HG03439 (cell line): Measurements from ENCODE around the gene LHFPL3.
"Not testable (repeated sequence)": the region's sequence is repeated elsewhere in the genome, so short reads cannot be mapped to it uniquely, and the experiment has no call there.

Source experiments
- ATAC-seq: cut with Tn5 transposase; IDR thresholded peaks from one replicate; pipeline ENCODE4 v1.9.1; 2021; ENCODE audit warnings: mild to moderate bottlenecking, moderate library complexity; ENCODE audit not compliant: unreplicated experiment

LHFPL3 gene

DNA sequence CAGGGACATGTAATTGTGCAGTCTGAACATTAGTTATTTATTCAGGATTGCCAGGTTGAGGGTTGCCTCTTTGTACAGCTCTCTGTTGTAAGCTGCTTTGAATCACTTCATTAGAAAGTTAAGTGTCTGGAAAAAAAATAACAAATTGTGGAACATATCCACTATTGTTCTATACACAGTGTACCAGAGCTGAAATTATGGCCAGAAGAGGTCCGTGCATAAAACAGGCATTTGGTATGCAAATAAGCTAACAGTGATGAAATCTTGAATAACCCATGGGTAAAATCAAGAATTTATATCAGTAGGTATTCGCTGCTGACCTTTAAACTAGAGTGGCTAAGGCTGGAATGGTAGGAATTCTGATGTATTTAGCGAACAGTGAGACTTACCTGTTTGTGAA is 152.1 kb downstream of the LHFPL3 start:
- no peak for ATAC-seq

- ATAC-seq: no peak
Observed at GRCh38 chr7:104482362-104483037, 154.1 kb downstream of the LHFPL3 start.

- no peak for ATAC-seq
Observed at GRCh38 chr7:104486931-104487330, 158.5 kb downstream of the LHFPL3 start.

DNA sequence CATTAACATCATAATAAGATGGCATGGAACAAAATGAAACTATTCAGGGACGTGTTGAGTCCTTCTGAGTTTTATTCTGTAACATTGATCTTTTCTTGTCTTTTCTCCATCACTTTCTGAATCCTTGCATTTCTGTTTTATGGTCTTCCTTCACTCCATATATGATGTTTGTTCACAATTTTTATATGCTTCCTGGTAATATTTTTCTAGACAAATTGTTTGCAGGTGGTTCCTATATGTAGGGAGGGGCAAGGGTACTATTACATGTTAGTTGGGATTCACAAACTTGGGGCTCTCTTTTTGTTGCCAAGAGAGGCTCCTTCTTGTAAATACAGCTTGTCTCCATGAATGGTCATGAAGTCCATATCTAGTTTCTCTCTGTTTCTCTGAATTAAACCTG is 159.2 kb downstream of the LHFPL3 start:
- ATAC-seq: no peak

DNA sequence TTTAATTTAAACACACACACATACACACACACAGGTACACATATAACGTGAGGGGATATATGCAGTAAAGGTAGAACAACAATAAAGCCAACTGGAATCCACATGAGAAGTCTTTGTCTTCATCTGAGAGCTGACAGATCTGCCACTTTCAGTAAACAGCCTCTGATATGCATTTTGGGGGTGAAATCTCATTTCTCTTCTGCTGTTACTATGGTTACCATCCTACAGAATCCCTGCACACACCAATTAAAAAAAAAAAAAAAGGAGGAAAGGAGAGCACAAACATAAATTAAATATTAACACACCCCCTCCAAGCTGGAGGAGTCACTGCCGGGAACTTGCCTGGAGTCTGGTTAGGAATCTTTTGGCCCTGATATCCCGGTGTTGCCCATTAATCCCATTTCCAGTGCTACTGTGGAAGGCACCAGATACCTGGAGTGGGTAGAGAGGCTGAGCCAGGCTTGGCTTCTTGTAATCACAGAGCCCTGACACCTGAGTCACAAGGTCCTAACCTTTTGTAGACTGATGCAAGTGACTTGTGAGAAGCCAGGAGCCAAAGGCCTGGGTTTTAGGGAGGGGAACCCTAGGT is 169.1 kb downstream of the LHFPL3 start:
- ATAC-seq: no peak

DNA sequence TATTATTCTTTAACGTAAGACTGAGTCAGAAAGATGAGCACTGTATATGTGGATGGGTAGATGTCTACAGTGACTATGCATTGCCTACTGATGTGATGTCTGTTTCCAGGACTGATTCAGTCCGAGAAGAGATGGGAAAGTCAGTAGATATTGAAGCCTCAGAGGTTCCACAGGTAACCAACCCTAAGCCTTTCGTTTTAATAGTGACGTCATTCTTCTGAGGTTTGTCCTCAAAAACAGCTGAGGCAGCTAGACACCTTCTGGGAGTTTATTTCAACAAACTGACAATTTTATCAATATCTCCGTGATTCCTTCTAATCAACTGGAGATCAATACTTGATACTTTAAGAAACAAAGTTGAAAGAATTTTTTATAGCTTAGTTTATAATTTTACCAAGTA is 171.6 kb downstream of the LHFPL3 start:
- no peak for ATAC-seq

GRCh38 chr7:104509874-104510273 is 181.5 kb downstream of the LHFPL3 start:
- ATAC-seq: no peak

GRCh38 chr7:104524853-104525252 is 196.4 kb downstream of the LHFPL3 start:
- no peak for ATAC-seq

- no peak for ATAC-seq
Observed at GRCh38 chr7:104528142-104528541, 199.7 kb downstream of the LHFPL3 start.

DNA sequence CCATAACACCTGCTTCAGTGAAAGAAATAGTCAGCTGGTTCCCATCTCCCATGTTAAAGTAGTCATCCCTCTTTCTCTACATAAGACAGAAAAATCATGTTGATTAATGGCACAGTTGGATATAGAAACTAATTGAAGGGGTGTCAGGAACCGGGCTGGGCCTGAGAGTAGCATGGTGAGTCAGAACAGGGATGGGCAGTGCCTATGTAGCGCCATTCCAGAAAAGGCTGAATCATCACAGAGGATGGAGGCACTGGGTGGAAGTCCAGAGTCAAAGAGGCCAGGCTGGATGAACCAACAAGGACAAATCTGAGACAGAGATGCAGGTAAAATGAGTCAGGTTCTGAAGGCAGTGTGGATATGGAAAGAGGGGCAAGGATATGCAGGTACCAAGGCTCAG is 201.2 kb downstream of the LHFPL3 start:
- ATAC-seq: no peak

- no peak for ATAC-seq
Observed at GRCh38 chr7:104530251-104530650, 201.8 kb downstream of the LHFPL3 start.

DNA sequence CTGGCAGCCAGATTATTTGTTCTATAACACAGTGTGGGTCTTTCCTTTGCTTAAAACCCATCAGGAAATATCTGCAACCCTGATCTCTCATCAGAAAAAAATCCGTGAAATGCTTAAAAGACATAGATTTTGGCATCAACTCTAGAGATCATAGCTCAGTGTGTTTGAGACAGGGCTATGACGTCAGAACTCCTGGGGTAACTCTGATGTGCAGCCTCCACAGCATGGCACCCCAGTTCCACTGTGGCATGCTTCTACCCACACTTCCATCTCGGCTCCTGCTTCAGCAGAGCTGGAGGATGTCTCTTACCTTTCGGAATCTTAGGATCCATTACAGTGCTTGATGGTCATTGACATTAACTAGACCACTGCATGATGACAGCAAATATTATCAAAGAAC is 205.7 kb downstream of the LHFPL3 start:
- no peak for ATAC-seq

DNA sequence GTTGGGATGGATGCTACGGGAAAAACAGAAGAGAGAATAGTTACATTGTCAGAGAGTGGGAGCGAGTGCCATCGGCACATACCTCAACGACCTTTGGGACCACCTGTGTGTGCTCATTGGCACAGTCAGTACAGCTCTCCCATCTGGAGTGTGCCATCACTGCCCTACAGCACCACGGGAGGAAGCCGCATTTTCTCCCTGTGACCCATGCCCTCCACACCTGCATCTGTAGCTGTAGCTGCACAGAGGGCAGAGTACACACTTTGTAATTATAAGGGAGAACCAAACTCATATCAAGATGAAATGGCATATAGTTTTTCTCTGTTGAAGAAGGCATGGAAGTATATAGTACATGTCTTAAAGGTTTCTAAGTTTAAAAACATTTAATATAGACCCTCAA is 207.4 kb downstream of the LHFPL3 start:
- ATAC-seq: no peak

GRCh38 chr7:104536956-104537355 is 208.6 kb downstream of the LHFPL3 start:
- no peak for ATAC-seq

GRCh38 chr7:104538152-104538551 is 209.7 kb downstream of the LHFPL3 start:
- ATAC-seq: no peak

DNA sequence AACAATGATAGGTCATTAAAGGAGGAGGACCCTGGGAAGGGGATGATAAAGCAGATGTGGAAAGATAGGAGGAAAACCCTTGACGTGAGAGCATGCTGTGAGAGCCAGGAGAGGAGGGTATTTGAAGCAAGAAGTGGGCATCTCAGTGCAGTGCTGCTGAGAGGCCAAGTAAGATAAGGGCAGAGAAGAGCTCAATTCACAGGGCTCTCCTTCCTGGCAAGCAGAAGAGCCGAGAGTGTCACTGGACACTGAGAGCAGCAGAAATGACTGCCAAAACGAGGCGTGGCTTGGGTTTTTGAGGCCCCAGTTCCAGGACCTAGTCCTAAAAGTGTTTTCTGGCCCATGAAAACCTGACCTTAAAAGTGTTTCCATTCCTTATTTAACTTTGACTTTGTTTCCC is 213.5 kb downstream of the LHFPL3 start:
- no peak for ATAC-seq

DNA sequence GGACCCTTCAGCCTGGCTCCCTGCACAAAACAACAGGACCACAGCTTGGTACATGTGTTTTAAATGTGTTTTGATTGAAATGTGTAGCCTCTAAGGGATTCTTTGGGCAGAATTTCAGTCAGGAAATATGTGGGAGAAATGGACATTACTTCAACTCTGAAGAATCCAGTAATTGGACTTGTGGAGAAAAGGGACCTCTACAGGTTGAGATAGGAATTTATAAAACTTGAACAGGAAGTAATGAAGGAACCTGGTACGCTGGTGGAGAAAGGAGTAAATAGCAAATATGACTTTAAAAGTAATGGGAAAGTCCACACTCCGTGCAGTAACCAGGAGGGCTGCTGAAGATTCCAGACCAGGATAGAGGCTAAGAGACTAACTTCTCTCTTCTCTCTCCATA is 220.5 kb downstream of the LHFPL3 start:
- ATAC-seq: no peak

DNA sequence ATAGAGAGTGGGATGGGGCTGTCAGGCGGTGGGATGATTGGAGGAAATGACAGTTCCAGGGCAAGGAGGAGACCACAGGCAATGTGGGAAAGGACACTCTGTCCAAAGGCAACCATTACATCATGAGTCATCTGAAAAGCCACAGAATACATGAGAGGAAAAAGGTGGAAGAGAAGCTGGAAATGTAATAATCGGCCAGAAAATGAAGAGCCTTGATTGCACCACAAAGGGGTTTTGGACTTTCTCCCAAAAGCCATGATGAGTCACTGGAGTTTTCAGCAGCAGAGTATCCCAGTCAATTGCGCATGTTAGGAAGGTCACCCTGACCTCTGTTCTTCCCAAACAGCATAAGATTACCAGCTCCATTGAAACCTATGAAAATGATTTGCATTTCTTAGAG is 222.0 kb downstream of the LHFPL3 start:
- ATAC-seq: no peak

DNA sequence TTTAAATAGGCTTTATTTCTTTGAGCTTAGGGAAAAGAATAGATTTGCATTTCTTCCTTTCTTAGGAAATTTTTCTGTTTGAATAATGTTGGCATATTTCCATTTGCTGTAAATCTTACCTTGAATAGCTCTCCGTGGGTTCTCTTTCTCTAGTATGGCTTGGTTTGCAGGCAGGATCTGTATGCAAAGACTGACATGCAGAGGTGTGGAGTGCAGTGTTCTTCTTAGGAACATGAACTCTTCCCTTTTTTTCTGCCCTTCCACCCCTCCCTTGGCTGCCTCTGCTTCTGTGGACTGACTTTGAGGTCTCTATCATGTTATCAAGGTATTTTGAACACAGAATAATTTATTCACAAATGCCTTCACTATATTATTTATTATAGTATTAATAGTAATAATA is 222.8 kb downstream of the LHFPL3 start:
- no peak for ATAC-seq

- no peak for ATAC-seq
Observed at GRCh38 chr7:104552102-104552501, 223.7 kb downstream of the LHFPL3 start.

GRCh38 chr7:104553074-104553473 is 224.7 kb downstream of the LHFPL3 start:
- no peak for ATAC-seq

DNA sequence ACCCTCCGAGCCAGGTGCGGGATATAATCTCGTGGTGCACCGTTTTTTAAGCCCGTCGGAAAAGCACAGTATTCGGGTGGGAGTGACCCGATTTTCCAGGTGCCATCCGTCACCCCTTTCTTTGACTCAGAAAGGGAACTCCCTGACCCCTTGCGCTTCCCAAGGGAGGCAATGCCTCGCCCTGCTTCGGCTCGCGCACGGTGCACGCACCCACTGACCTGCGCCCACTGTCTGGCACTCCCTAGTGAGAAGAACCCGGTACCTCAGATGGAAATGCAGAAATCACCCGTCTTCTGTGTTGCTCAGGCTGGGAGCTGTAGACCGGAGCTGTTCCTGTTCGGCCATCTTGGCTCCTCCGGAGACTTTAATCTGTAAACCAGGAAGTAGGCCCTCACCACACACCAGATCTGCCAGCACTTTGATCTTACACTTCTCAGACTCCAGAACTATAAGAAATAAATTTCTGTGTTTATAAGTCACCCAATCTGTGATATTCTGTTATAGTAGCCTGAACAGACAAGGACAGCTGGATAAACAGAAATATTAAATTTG is 235.0 kb downstream of the LHFPL3 start:
- ATAC-seq: not testable (repeated sequence)

DNA sequence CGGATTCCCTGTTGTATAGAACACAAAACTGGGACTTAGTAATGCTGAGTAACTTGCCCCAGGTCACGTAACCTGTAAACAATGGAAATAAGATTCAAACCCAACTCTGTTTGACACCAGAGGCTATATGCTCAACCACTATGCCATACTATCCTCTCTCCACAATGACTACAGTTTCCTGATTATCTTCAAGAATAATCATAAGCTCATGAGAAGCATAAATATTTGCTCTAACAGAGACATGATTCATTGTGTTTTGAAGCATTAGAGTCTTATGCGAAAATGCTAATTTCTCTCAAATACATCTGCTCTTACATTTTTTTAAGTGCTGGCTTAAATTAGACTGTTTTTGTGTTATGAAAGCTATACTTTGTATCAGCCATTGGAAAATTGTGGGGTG is 241.3 kb downstream of the LHFPL3 start:
- ATAC-seq: no peak
